CMK (cell line): ENCODE results near the gene PLXNB1.

Source experiments
- DNase-seq: peaks from one replicate; pipeline ENCODE4 v3.0.0-alpha.2; 2010; ENCODE audit warnings: low read depth

Gene PLXNB1

DNA sequence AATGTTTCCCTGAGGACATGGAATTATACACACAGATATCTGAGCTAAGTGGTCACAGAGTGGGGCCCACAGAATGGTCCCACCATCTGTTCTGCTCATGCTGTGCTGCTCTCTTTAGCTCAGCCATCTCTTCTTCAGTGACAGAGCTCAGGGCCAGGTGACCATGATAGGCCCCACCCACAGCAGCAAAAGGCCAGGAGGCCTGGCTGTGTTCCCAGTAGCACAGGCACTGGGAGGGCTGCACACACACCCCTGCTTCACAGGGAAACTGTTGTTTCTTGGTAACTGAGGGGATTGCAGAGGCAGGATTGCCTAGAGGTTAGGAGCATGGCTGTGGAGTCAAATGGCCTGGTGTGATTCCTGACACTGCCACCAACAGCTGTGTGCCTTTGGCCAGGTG is 62.7 kb downstream of the PLXNB1 start:
- DNase-seq, result no peak

- DNase-seq, result no peak
Observed at GRCh38 chr3:48364840-48365239, 65.0 kb downstream of the PLXNB1 start.

GRCh38 chr3:48361928-48362327 is 68.0 kb downstream of the PLXNB1 start:
- no peak for DNase-seq

DNA sequence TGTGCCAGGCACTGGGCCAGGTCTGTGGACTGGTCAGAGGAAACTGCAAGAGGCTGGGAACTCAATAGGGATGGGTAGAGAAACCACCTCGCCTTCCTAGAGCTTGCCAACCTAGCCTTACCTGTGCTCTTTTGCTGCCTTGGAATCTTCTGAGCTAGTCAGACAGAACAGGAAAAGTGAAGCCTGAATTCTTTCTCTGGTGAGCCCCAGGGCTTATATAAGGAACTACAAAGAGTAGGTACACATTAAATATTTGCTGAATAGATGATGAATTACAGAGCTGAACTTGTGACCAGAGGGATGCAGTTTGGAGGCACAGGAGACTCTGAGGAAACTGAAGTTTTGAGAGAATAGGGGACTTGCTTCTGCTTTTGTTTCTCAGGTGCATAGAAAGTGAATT is 73.5 kb downstream of the PLXNB1 start:
- no peak for DNase-seq

- DNase-seq, result no peak
Observed at GRCh38 chr3:48353987-48354386, 75.9 kb downstream of the PLXNB1 start.
